ENCODE results near the gene CRB2. TPM values are rescaled to one million over a fixed set of nuclear protein-coding genes. Genes with fewer than 3 reads are reported as not detected.

The CRB2 gene
- total and polyA plus RNA-seq, 11 donors = 0.05 to 10.1 (median 0.10) TPM; not detected in 8

GRCh38 chr9:123382653-123383511 lies 26.9 kb downstream of the CRB2 start:
- Histone ChIP-seq H3K27ac (no peak overlapping the region), H3K4me3 (no peak overlapping the region), H3K9me3 (no peaks in the 10 kb centered on the region), H3K27me3 (no peaks in the 10 kb centered on the region), H3K4me1 (no peaks in the 10 kb centered on the region), H3K36me3 (peaks cover 0 to 18% (median 0%) of the 10 kb centered on the region in 9 donors)
- no peak for DNase-seq
- intact Hi-C loops (cut with DNase I) = no loop called here
- WGBS, 4 donors = 90 to 95% (median 93%) methylated on average over 23 to 27 of the region's 27 CpGs
- no peak for ATAC-seq
- TF ChIP-seq POLR2A (IDR thresholded peaks at IDR 0.05) = no peak
- TF ChIP-seq CTCF (IDR thresholded peaks at IDR 0.05) = no peak

GRCh38 chr9:123383512-123384170 lies 27.6 kb downstream of the CRB2 start:
- DNase-seq (no peak), ATAC-seq (no peak)
- H3K27ac ChIP-seq = no peak overlapping the region
- TF ChIP-seq CTCF (IDR thresholded peaks at IDR 0.05) (no peak), POLR2A (IDR thresholded peaks at IDR 0.05) (no peak)
- H3K4me3 ChIP-seq = no peak overlapping the region
- intact Hi-C loops (cut with DNase I) = loop anchor here in 1 of 10 donors (2.0 kb wide), 1 partner anchor 29 kb away; no protein-coding TSS in a partner anchor
- no peaks in the 10 kb centered on the region for H3K27me3 ChIP-seq
- H3K36me3 ChIP-seq = peaks cover 0 to 18% (median 0%) of the 10 kb centered on the region in 9 donors
- H3K9me3 ChIP-seq = no peaks in the 10 kb centered on the region
- 88 to 90% (median 89%) methylated on average over 17 to 27 of the region's 27 CpGs for WGBS, 4 donors
- H3K4me1 ChIP-seq = no peaks in the 10 kb centered on the region

GRCh38 chr9:123387686-123388085 lies 31.7 kb downstream of the CRB2 start:
- no peak for ATAC-seq

More at GRCh38 chr9:123387686-123388085, 31.7 kb downstream of the CRB2 start:
- no peak for TF ChIP-seq POLR2A (IDR thresholded peaks at IDR 0.05)
- no peak for TF ChIP-seq CTCF (IDR thresholded peaks at IDR 0.05)
- Histone ChIP-seq H3K27ac (no peak overlapping the region), H3K4me1 (no peaks in the 10 kb centered on the region), H3K4me3 (no peak overlapping the region), H3K36me3 (peaks cover 0 to 12% (median 0%) of the 10 kb centered on the region in 9 donors), H3K27me3 (no peaks in the 10 kb centered on the region), H3K9me3 (peaks cover 0 to 2% (median 0%) of the 10 kb centered on the region in 12 donors)
- no peak for DNase-seq
- intact Hi-C loops (cut with DNase I) = loop anchor here in 1 of 10 donors (5.0 kb wide), 1 partner anchor 35 kb away; no protein-coding TSS in a partner anchor
- WGBS, 4 donors = 84 to 88% (median 87%) methylated on average over 14 of the region's 14 CpGs

Data from heart left ventricle (tissue), 16 donors.